ENCODE results near the gene TCAIM.

DNA sequence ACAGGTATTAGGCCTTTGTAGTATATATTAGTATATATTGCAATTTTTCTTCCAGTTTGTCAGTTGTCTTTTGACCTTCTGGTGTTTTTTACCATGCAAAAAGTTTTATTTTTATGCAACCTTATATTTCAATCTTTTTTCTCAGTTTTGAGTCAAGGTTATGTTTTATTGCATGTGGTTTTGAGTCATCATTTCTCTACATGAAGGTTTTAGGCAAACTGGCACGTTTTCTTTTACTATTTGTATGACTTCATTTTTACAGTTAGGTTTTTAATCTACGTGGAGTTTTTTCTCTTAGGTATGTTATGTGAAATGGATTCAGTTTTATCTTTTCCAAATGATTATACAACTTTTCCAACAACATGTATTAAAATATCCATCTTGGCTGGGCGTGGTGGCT is 36.8 kb upstream of the TCAIM start:
- TF ChIP-seq, protein P1, sequence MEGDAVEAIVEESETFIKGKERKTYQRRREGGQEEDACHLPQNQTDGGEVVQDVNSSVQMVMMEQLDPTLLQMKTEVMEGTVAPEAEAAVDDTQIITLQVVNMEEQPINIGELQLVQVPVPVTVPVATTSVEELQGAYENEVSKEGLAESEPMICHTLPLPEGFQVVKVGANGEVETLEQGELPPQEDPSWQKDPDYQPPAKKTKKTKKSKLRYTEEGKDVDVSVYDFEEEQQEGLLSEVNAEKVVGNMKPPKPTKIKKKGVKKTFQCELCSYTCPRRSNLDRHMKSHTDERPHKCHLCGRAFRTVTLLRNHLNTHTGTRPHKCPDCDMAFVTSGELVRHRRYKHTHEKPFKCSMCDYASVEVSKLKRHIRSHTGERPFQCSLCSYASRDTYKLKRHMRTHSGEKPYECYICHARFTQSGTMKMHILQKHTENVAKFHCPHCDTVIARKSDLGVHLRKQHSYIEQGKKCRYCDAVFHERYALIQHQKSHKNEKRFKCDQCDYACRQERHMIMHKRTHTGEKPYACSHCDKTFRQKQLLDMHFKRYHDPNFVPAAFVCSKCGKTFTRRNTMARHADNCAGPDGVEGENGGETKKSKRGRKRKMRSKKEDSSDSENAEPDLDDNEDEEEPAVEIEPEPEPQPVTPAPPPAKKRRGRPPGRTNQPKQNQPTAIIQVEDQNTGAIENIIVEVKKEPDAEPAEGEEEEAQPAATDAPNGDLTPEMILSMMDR (IDR thresholded peaks at IDR 0.05 in 2 of 3, conservative IDR thresholded peaks at IDR 0.05 in 1 of 3; ENCODE audit: control insufficient read depth in 2 of 3, extremely low read depth in 1 of 3, insufficient read depth in 1 of 3, low read depth in 3 of 3, low read length in 3 of 3) = no peak
- TF ChIP-seq FOS (IDR thresholded peaks at IDR 0.05; ENCODE audit: borderline replicate concordance, extremely low read depth, insufficient read length) (no peak), ZNF274 (IDR thresholded peaks at IDR 0.05; ENCODE audit: insufficient read depth, insufficient read length) (no peak), RUNX3 (IDR thresholded peaks at IDR 0.05; ENCODE audit: low read length) (no peak; the same call in 1 of the 2 replicates), POLR2A (IDR thresholded peaks at IDR 0.05; ENCODE audit: low read depth, low read length) (no peak), HDGF (IDR thresholded peaks at IDR 0.05) (no peak), POLR2AphosphoS2 (IDR thresholded peaks at IDR 0.05; ENCODE audit: low read depth, low read length) (no peak), NR2C2 (IDR thresholded peaks at IDR 0.05; ENCODE audit: borderline replicate concordance, control insufficient read depth, insufficient read length, low read depth) (no peak)
- TF ChIP-seq, protein P2, sequence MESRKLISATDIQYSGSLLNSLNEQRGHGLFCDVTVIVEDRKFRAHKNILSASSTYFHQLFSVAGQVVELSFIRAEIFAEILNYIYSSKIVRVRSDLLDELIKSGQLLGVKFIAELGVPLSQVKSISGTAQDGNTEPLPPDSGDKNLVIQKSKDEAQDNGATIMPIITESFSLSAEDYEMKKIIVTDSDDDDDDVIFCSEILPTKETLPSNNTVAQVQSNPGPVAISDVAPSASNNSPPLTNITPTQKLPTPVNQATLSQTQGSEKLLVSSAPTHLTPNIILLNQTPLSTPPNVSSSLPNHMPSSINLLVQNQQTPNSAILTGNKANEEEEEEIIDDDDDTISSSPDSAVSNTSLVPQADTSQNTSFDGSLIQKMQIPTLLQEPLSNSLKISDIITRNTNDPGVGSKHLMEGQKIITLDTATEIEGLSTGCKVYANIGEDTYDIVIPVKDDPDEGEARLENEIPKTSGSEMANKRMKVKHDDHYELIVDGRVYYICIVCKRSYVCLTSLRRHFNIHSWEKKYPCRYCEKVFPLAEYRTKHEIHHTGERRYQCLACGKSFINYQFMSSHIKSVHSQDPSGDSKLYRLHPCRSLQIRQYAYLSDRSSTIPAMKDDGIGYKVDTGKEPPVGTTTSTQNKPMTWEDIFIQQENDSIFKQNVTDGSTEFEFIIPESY (IDR thresholded peaks at IDR 0.05) = no peak
- TF ChIP-seq, protein P3, sequence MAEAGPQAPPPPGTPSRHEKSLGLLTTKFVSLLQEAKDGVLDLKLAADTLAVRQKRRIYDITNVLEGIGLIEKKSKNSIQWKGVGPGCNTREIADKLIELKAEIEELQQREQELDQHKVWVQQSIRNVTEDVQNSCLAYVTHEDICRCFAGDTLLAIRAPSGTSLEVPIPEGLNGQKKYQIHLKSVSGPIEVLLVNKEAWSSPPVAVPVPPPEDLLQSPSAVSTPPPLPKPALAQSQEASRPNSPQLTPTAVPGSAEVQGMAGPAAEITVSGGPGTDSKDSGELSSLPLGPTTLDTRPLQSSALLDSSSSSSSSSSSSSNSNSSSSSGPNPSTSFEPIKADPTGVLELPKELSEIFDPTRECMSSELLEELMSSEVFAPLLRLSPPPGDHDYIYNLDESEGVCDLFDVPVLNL (IDR thresholded peaks at IDR 0.05; ENCODE audit: low read depth, low read length) = no peak
- TF ChIP-seq, protein P4, sequence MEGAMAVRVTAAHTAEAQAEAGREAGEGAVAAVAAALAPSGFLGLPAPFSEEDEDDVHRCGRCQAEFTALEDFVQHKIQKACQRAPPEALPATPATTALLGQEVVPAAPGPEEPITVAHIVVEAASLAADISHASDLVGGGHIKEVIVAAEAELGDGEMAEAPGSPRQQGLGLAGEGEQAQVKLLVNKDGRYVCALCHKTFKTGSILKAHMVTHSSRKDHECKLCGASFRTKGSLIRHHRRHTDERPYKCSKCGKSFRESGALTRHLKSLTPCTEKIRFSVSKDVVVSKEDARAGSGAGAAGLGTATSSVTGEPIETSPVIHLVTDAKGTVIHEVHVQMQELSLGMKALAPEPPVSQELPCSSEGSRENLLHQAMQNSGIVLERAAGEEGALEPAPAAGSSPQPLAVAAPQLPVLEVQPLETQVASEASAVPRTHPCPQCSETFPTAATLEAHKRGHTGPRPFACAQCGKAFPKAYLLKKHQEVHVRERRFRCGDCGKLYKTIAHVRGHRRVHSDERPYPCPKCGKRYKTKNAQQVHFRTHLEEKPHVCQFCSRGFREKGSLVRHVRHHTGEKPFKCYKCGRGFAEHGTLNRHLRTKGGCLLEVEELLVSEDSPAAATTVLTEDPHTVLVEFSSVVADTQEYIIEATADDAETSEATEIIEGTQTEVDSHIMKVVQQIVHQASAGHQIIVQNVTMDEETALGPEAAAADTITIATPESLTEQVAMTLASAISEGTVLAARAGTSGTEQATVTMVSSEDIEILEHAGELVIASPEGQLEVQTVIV (IDR thresholded peaks at IDR 0.05; ENCODE audit: borderline replicate concordance, partially characterized antibody) = no peak

All from GM12878 (cell line).